PFSK-1 (cell line): ENCODE measurements around the gene KIAA1328.

ENCODE experiments used
- SIN3A ChIP-seq: IDR thresholded peaks from 2 replicates; pipeline ENCODE4 v1.6.1; 2012; ENCODE audit warnings: mild to moderate bottlenecking, low read length, moderate library complexity, borderline replicate concordance; ENCODE audit not compliant: insufficient read depth
- TAF1 ChIP-seq: IDR thresholded peaks from 2 replicates; pipeline ENCODE4 v1.6.1; 2012; ENCODE audit warnings: low read length, control low read depth, borderline replicate concordance; ENCODE audit not compliant: insufficient read depth

GRCh38 chr18:37182340-37183135 is 353.6 kb downstream of the KIAA1328 start:
- TF ChIP-seq TAF1 (no peak), SIN3A (no peak)
